Activated T-cell treated with anti-CD3 and anti-CD28 coated beads, Interleukin-2, amount 50 U/mL, for 1 hour (primary cell): ENCODE data around the gene NUBPL.
"Not testable (repeated sequence)": the region's sequence is repeated elsewhere in the genome, so short reads cannot be mapped to it uniquely, and the experiment has no call there.

Experiments used
- DNase-seq: peaks from one replicate; pipeline ENCODE4 v3.0.0-alpha.2; 2020

NUBPL gene

DNA sequence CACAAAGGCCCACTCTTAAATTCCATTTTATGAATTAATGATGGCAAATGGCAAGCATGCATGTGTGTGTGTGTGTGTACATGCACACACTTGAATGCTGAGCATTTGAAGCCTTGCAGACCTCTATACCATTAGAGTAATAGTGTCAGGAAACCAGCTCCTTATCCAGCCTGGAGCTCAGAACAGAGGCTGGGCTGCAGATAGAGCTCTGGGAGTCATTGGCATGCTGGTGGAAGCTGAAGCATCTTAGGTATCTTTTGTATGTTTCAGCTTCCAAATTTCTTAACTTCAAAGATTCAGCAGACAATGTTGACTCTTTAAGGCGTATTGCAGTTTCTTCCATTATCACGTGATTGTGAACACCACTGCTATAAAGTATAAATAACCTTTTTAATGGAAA, 323.0 kb downstream of the NUBPL start:
- DNase-seq, result no peak

DNA sequence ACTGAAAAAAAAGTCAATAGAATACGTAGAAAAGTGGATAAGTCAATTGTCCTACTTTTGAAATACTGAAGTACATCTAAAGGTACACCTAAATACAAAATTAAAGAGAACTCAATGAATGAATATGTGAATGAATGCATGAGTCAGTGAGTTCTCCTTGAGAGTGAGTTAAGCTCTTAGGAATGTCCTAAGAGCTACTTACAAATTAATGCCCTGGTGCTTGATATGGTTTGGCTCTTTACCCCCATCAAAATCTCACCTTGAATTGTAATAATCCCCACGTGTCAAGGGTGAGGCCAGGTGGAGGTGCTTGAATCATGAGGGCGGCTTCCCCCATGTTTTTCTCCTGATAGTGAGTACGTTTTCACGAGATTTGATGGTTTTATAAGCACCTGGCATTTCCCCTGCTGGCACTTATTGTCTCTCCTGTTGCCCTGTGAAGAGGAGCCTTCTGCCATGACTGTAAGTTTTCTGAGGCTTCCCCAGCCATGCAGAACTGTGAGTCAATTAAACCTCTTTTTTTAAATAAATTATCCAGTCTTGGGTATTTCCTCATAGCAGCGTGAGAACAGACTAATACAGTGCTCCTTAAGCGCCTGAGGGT, 323.7 kb downstream of the NUBPL start:
- DNase-seq, result no peak

DNA sequence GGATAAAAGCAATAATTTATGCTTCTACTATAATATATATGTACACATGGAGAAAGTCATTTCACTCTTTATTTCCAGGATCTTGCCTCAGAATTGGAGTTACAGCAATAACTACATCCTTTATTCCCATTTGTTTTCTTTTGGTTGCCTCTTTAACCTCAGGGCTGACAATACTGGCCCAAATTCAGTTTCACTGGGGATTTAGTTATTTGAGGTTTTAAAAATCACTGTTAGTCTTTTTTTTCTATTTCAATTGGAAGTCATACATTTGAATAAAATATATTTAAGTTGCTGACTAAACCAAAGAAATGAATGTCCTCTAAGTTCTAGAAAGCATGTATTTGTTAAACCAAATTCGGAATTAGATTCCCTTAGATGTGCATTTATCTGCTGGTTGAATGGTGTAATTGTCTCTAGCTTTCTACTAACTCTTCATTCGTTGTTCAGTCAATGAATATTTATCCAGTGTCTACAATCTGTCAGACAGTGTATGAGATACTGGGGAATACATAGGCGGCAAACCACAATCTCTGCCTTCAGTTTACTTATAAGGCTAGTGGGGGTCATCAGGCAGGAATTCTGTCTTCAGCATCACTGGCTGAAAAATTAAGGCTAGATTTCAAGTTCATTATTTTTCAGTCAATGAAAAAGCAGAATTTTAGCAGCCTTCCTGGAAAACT, 325.1 kb downstream of the NUBPL start:
- DNase-seq, result no peak

DNA sequence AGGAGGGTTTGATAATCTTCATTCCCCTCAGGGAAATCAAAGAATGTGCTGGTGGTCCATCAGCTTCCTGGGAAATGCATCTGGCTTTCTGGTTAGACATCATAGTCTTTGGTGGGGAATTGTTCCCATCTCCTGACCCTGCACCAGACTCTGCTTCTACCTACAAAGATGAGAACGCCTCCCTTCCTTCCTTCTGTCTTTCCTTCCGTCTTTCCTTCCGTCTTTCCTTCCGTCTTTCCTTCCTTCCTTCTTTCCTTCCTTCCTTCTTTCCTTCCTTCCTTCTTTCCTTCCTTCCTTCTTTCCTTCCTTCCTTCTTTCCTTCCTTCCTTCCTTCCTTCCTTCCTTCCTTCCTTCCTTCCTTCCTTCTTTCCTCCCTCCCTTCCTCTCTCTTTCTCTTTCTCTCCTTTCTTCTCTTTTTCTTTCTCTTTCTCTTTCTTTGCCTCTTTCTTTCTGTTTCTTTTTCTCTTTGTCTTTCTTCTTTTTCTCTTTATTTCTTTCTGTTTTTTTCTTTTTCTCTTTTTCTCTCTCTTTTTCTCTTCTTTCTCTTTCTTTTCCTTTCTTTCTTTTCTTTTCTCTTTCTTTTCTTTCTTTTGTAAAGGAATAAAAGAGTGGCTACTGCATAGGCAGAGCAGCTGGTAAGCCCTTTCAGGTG, 326.9 kb downstream of the NUBPL start:
- no peak for DNase-seq

- DNase-seq, result no peak
Observed at GRCh38 chr14:31889297-31889696, 328.1 kb downstream of the NUBPL start.

- not testable (repeated sequence) for DNase-seq
Observed at GRCh38 chr14:31890202-31890601, 329.0 kb downstream of the NUBPL start.

GRCh38 chr14:31893221-31893757, 332.1 kb downstream of the NUBPL start:
- no peak for DNase-seq

DNA sequence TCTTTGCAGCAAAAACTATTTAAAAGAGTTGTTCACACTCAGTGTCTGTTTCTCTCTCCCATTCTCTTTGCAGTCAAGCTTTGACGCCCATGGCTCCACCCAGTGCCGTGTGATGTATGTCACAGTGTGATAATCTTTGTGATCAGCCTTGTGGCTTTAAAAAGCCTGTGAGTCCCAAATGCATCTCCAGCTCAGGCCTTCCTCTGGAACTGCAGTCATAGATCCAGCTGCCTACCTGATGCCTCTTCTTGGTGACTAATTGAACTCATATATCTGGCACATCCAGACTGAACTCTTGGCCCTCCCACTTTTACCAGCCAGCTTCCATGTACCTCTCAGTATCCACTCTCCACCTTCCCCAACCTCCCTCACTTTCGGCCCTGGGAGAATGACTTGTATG, 333.1 kb downstream of the NUBPL start:
- no peak for DNase-seq

- DNase-seq, result no peak
Observed at GRCh38 chr14:31895206-31895605, 334.0 kb downstream of the NUBPL start.

DNA sequence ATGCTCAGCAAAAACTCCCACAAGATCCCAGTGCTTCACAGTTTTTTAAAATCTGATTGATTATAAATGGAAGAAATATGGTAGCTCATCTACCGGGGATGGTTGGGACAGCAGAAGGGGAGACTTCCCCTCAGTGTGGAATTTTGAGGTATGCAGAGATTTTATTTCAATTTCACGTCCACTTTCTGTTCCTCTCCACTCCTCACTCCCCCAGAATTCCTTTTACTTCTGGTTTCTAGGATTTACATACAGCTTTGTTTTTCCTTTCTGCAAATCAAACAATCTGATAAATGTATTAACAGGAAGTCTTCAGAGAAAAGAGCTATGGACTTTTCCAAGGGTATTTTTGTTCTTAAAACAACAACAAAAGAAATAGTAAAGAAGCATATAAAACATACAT, 334.4 kb downstream of the NUBPL start:
- DNase-seq, result no peak

DNA sequence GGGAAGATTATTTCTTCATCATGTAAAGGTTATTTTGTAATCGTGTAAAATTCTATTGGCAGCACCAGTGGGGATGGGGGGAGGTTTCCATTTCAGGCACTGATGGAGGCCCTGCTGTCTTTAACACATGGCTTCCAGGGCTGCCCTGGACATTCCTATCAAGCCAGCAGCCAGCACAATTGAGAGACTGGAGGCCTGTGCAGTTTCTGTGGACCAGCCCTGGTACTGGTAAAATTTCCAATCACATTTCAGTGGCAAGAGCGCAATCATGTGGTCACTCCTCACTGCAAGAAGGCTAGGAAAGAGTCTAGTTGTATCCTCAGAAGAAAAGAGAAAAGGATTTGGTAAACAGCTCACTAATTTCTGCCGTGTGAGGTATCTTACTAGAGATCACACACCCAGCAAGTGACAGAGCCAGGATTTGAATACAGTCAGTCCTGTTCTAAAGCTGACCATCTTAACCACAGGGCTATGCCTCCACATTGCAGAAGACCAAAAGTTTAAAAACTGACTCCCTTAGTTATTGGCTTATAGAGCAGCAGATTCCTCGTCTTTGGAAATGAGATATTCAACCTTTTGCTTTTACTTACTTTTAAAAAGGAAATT, 336.5 kb downstream of the NUBPL start:
- no peak for DNase-seq

GRCh38 chr14:31898838-31899528, 337.8 kb downstream of the NUBPL start:
- no peak for DNase-seq

GRCh38 chr14:31902002-31902401, 340.8 kb downstream of the NUBPL start:
- DNase-seq, result no peak

- no peak for DNase-seq
Observed at GRCh38 chr14:31902945-31903646, 341.9 kb downstream of the NUBPL start.

DNA sequence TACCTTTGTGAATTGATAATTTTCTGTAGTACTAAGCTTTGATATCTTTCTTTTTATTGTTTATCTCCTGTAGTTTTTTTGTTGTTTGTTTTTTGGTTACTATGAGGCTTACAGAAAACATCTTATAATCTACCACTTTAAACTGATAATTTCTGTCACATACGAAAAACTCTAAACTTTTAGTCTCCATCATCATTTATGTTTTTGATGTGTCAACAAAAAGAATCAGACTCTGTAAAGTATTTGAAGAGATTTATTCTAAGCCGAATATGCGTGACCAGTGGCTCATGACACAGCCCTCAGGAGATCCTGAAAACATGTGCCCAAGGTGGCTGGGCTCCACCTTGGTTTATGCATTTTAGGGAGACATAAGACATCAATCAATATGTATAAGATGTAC, 348.8 kb downstream of the NUBPL start:
- no peak for DNase-seq
